Activated CD4-positive, alpha-beta T cell treated with anti-CD3 and anti-CD28 coated beads, Interleukin-10, Interleukin-2, amounts not matched to agents 100 ng/mL and 50 ng/mL, durations not matched to agents 16 hours and 8 hours (primary cell): Measurements from ENCODE around the gene C12orf50.
"Not testable (repeated sequence)": the region's sequence is repeated elsewhere in the genome, so short reads cannot be mapped to it uniquely, and the experiment has no call there.

Experiments used
- DNase-seq: peaks from one replicate; pipeline ENCODE4 v3.0.0-alpha.2; 2020

C12orf50 gene, protein sequence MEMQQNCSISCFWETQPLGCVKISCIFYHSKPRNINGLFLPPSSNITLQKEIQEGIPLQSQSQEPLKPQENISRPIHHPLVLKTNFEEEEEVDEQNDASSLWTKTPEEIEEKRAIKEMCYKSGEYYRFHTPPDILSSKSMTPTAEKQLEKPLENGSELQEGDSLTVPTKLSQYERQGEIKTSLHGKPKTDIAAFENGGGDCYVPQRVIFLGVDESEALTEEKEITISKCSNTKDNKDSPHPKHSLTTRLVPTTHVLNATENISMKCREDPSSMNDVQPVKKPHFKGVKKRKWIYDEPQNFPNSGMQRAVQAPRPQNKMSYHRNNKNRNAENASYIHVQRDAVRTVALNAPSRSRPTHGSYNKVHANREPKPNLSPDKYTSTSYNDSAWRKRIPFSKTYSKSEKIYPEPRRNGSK

DNA sequence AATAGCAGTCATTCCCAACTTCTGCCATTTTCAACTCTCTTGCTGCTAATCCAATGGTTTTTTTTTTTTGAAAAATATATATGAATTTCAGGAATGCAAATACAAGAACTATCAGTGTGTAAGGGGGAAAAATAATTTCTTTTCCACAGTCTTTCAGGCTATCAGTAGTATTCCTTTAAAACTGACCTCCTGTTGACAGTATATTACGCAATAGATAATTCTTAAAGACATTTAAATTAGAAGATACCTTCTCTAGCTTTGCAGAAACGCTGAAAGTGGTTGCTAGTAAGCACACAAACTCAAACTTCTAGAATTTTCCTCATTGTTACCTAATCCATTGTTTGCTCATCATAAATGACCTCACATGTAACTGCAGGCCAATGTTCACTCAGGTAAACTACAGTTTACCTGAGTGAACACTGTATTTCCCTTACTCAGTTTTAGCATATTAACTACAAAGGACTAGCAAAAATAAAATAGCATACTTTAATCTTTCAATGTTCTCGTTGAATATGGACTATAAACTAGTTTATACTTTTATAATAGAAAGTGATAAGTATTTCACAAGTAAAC, at the start of gene C12orf50:
C12orf50 (minus strand) TSS at position 309 of the 573 bp plus-strand sequence. CDS start 2,439 bp downstream, outside the sequence.
- DNase-seq = no peak

DNA sequence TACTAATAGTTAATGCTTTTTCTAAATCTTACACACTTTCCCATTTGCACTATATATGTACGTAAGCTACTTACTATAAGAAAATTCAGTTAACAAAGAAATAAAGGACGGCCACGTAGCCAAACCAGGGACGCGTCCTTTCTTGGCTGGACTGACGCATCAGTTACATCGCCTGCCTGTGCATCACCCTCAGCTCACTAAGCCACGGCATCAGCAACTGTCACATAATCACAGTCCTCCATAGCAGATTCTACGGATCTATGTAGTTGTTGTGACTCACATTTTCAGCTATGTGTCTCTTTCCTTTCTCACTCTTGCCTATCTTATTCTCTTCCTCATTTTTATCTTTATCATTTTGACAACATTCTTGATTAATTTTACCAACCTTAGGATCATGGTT, 38.1 kb upstream of the C12orf50 start:
- no peak for DNase-seq

DNA sequence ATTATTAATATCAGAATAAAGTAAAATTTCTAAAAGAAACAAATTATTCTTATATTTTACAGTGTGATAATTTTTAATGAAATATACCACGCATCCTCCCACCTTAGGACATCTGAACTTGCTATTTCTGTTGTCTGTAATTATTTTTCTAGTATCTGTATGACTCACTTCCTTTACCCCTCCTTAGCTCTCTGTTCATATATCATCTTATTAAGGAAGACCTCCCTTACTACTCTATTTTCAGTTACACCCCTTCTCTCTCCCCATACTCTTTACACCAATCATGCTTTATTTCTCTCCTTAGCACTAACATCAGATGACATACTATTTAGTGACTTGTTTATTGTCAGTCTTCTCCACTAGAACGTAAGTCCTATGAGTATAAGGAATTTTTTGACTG, 34.2 kb upstream of the C12orf50 start:
- DNase-seq = peak; percentile 2

DNA sequence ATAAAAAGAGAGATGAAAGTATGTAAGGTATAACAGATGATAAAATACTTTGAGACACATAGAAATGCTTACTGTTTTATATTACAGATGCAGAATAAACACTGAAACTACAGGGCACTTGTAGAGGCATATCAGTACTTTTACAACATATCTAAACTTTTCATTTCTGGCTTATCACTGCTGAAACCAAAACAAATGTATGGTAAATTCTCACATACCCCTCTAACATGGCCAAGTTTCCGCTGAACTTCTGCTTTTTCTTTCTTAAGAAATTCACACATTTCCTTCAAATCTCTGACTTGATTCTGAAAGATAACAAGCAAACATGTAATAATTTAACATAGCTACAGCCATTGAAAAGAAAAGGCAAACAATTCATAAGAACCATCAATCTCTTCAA, 33.3 kb upstream of the C12orf50 start:
- no peak for DNase-seq

DNA sequence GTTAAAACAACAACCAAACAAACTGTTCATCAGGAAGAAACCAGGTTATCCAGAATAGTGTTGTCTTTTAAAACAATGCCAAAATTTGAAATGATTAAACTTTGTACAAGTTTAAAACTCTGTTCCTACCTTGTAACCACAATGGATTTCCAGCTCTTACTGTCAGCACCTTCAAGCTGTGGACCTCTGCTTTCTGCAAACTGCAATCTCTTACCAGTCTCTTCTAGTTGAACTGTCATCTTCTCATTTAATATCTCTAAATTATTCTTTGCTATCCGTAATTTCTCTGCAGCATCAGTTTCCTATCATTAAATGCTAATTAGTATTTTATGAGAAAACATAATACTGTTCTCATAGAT, 29.5 kb upstream of the C12orf50 start:
- DNase-seq = no peak

DNA sequence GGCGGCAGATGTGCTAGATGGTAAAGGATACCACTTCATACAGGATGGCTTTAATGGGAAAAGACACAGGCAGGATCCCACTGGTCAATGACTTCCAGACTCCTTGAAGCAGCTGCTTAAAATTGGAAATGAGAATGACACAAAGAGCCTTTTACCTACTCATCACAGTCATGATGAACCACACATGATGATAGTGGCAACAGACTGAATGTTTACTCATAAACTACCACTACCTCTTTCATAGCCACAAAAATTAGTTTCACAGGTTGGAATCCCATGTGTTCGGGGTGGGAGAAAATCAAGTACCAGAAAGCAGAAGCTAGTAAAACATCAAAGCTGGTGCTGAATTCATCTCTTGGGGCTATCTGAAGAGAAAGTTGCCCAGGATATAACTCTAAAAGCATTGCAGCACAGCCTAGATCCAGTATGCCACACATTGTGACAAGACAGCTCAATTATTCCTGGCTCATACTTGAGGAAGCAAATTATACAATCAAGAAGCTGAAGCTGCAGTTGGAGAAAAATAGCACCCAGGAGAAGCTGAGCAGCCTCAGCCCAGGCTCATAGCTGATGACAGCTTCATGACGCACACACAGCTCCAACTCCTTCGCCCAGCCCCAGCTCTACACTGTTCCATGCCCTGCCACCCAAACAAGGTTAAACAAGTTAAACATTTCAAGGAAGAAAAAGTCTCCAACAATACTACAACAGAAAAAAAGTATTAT, 29.0 kb upstream of the C12orf50 start:
- DNase-seq = no peak

DNA sequence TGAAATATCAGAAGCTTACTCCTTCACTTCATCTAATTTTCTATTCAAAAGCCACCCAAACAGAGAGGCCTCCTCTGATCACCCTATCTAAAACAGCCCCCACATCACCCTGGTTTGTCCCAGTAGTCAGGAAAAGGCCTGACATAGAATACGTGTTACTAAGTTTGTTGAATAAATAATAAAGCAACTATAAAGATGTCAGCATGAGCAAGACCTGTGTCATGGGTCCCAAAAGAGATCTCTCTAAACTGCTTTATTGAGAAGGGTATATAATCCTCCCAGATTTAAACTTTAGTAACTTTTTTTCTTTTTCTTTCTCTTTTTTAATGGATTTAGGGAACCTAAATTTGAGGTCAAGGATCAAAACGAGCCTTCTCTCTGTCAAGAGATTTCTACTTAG, 27.4 kb upstream of the C12orf50 start:
- no peak for DNase-seq

DNA sequence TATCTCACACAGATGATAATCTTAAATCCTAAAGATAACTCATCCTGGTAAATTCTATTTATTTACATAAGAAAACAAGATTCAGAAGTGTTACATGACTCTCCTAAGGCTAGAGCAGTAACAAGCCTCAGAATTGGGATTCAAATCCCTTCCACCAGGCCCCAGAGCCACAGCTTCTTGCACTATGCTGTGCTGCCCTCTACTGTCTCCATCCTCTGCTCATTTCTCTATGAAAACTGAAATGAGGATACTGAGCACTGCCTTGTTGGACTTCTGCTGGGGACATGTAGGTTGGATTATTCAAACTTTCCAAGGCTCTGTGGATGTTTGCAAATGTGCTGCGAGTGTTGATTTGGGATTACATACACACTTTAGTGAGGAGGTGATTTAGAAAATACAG, 23.5 kb upstream of the C12orf50 start:
- peak; percentile 24 for DNase-seq

DNA sequence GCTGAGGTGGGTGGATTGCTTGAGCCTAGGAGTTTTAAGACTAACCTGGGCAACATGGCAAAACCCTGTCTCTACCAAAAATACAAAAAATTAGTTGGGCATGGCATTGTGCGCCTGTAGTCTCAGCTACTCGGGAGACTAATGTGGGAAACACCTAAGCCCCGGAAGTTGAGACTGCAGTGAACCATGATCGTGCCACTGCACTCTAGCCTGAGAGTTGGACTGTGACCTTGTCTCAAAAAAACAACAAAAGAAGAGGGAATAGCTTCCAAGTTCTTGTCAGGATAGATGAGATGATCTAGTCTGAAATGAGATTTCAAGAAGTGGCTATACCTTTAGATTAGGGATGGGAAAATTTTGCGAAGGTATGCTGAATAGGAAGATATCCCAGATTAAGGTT, 14.8 kb upstream of the C12orf50 start:
- DNase-seq = no peak

DNA sequence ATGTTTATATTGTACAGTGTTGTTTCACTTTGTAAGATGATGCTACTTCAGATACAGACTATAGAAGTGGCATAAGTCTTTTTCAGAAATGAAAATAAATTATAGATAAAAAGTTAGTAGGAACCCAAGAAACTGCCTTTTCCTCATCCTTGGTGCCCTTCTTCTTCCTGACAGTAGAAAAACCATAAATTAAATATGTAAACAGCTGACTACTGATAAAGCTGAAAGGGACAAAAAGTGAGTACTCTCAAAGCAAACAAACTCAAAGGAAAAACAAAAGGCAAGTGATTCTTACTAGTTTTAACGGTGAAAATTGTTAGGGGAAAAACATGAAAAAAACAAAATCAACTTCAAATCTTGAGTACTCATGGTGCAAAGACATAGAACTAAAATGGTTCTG, 8.6 kb upstream of the C12orf50 start:
- no peak for DNase-seq

DNA sequence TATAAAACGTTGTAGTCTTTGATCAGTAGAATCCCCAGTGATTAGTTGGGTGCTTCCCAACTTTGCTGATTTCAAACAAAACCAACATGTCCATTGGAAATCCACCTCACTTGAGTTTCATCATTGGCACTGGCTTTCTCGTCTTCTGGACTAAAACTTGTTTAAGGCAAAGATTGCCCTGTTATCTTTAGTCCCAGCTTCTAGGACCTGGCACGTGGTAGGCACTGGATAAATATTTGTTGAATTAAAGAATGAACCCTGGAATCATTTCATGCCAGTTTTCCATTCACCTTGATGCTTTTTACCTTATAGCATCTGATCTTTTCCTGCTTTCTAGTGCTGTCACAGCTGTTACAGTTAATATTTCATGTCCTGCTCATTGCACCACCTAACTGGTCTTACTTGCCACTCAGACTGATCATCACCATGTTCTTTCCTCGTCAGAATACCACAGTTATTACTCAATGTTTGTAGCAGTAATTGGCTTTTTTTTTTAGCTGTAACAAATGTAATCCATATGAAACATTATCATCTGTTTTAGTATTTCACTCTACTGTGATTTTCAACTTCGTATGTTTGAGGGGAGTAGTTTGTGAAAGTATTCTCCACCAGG, 7.3 kb upstream of the C12orf50 start:
- DNase-seq = peak; percentile 31

DNA sequence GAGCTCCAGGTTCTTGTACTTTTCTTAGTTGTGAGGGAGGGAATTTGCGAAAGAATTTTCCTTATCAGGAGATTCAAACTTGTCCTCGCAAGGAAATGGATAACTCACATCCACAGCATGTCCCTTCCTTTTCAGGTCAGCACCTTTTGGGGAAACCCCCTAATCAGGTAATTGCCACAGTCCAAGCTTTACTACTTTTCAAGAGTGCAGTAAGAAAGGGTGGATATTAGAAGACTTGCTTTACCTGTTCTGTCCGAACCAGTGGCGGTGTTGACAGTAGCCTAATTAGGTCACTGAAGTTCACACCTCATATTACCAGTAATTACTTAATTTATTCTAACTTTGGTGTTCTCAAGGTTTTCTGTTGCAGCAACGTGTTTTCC, 6.7 kb upstream of the C12orf50 start:
- DNase-seq = peak; percentile 10

DNA sequence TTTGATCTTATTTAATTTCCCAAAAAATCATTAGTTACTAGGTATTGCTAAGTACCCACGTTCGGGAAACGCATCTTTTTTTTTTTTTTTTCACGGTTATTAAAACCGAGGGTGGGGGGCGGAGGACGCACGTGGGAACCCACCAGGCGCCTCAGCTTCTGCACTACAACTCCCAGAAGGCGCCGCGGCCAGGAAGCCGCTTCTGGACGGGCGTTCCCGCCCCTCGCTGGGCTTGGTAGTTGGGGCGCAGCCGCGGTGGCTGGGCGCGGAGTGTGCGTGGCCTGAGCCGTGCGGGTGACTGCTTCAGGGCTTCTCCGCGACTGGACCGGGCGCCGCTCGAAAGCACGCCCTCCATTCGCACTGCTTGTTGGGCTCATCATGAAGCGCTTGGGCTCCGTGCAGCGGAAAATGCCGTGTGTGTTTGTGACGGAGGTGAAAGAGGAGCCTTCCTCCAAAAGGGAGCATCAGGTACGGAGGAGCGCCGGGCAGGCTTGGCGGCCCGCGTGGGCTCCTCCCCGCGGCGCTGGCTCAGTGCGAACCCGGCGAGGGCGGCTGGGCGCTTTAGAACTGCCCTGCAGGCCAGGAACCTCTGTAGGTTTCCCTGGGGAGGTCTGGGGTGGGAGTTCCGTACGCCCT, 6.2 kb upstream of the C12orf50 start:
- peak; percentile 94 for DNase-seq

DNA sequence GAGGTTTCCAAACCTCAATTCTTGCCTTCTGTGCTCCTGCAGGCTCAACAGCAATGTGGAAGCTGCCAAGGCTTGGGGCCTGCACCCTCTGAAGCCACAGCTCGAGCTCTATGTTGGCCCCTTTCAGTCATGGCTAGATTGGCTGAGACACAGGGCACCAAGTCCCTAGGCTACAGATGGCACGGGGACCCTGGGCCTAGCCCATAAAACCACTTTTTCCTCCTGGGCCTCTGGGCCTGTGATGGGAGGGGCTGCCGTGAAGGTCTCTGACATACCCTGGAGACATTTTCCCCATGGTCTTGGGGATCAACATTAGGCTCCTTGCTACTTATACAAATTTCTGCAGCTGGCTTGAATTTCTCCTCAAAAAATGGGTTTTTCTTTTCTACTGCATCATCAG, 2.0 kb upstream of the C12orf50 start:
- DNase-seq = not testable (repeated sequence)

DNA sequence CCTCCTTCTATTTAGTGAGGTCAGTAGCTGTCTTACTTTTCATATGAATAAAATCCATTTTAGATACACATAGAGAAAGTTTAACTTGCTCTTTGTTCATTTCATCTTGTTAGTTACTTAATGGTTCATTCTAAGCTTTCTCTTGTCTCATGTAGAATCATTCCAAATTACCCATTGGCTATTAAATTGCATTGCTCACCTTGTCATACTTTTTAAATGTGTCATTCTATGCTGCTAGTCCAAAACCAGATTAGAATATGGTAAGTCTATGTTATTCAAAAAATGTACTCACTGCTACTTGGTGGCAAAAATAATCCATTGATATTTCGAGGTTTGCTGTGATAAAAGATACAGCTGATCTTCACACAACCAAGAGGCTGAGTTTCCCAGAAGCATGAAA, 3.0 kb downstream of the C12orf50 start:
- DNase-seq = no peak

DNA sequence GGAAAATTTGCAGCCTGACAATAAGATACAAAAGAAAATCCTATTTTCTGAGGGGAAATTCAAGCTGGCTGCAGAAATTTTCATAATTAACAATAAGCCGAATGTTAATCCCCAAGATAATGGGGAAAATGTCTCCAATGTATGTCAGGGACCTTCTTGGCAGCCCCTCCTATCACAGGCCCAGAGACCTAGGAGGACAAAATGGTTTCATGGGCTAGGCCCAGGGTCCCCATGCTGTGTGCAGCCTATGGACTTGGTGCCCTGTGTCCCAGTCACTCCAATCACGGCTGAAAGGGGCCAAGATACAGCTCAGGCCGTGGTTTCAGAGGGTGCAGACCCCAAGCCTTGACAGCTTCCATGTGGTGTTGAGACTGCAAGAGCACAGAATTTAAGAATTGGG, 11.2 kb downstream of the C12orf50 start:
- DNase-seq = no peak

DNA sequence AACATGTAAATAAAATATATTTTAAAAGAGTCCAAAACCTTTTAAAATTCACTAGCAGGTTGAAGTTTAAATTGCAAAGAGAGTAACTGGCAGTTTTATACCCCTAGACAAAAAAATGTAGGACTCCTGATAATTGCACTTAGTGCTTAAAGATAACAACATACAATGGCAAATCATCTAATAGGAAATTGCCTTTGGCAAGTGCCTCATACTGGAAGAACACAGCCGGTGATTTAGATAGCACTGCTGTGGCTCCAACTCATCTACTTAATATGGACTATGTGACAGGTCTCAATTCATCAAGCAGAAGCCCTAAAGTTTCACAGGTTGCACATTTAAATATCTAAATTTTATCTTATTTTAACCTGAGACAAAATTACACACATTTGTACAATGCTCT, 13.4 kb downstream of the C12orf50 start:
- DNase-seq = no peak

DNA sequence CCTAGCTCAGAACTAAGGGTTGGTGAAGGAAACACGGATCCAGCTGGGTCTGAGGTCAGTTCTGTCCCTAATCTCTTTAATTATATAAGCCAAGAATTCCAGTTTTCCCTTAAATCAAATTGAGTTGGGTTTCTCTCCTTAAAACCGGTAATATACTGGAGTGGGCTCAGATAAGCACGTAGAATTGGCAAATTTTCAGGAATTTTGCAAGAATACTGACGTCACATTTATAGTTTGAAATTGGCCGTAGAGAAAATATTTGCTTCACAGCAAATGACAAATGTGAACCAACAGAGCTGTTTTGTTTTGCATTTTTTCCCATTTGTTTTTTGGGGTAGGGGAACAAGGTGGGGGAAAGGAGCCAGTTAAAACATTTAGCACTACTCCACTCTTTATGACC, 17.4 kb downstream of the C12orf50 start:
- no peak for DNase-seq

DNA sequence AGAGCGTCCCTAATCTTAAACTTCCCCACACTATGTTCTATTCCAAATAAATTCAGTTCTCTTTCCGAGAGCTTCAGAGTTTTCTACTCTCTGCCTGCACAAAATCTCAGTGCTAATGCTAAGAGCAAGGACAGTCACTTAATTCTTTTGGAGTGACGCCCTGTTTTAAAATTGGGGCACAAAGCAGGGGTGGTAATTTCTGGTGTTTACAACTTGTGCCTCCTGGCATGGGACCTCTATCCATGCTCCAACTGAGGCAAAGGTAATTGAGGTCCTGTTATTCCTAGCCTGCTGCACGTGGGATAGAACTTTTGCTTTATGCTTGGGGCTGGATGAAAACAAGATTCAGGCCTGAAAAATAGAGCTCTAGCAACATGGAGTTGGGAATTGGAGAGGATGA, 22.9 kb downstream of the C12orf50 start:
- DNase-seq = no peak

DNA sequence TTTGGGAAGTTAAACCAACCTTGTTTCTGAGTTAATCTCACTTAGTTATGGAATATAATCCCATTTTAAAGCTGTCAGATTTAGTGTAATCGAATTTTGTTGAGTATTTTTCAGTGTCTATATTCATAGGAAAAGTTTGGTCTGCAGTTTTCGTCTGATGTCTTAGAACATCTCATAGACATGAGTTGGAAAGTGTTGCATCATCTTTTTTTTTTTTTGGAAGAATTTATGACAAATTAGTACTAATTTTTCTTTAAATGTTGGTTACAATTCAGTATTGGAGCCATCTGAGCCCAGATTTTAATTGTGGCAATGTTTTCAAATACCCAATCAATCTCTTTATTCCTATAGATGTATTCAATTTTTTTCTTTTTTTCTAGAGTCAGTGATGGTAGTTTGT, 27.9 kb downstream of the C12orf50 start:
- DNase-seq = no peak

DNA sequence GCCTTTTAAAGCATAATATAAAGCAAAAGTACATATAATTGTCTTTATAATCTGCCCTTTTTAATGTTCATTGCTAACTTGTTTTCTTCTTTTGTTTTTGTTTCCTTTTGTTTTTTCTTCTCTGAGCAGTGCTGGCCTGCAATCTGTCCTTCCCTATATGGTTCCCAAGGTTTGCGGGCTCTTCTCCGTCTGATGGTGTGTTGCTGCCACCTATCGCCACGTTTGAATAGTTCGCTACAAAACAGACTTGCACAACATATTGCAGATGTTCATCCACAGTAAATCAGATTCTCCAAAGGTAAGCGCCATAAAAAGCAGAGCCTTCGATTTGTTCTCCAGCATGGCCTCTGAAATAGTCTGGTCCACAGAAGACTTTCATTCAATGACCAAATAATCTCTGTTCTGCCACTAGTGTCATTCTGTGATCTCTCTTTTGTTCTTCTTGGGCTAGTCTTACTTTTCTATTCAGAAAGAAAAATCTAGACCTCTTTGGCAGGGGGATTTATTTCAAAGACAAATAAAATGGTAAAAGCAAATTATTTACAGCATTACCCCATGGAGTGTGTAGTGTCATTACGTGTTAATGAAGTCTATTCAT, 33.5 kb downstream of the C12orf50 start:
- peak; percentile 51 for DNase-seq

DNA sequence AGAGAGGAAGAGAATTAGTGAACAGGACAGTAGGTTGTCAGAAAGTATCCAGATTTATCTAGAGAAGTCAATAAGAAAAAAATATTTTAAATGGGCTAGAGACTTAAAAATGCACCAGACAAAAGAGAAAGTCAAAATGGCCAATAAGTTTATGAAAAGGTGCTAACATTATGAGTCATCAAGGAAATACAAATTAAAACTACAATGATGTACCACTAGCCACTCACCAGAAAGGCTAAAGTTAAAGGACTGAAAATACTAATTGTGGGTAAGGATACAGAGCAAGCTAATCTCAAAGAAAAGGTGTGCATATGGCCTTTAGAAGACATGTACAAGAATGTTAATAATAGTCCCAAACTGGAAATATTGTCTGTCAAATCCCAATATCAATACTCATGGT, 37.7 kb downstream of the C12orf50 start:
- DNase-seq = no peak

DNA sequence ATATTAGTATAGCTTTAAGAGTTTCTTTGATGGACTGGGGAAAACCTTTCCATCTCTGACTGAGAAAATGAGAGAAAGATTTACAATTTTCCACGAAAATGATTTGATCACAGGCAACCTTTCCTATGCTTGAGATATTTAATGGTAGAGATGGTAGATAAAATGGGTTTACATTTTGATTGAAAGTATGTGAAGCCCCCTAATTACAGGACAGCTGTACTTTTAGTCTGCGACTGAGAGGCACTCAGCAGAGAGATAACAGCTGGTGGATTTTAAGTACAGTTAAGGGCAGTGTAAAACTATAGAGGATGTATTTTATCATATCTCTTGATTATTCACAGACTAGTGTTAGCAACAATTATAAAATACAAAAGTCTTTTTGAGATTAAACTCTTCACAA, 40.7 kb downstream of the C12orf50 start:
- no peak for DNase-seq
